Mucosa of gallbladder (tissue), 1 donor: ENCODE measurements around the gene LMOD1. TPM values are rescaled to one million over a fixed set of nuclear protein-coding genes. Genes with fewer than 3 reads are reported as not detected.
"Not testable (repeated sequence)": the region's sequence is repeated elsewhere in the genome, so short reads cannot be mapped to it uniquely, and the experiment has no call there.

Source experiments
- DNase-seq: peaks from one replicate; pipeline ENCODE4 v3.0.0-alpha.2; 2020; ENCODE audit warnings: low spot score
- total RNA-seq: library from RNA; stranded (reverse); gene quantifications from one replicate; pipeline ENCODE4 v1.2.1, GENCODE V29; 2021
- donor health status: DM: no; HTN: no; CAD: no.

LMOD1 gene
- total RNA-seq, 1 donor from 2014 or later, result 257 TPM

DNA sequence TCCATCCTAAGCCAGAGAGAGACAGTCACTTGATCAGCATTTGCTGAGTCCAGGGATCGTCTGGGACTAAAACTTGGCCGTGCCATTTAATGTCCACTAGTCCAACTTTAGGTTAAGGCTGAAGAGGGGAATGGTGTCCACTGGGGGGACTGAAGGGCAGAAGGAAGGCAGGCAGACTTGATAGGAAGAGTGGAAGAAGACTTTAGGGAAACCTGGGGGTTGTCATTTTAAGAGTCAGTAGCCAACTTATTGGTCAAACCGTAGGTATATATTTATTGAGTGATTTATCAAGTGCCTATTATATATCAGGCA is 1.3 kb upstream of the LMOD1 start:
- no peak for DNase-seq

DNA sequence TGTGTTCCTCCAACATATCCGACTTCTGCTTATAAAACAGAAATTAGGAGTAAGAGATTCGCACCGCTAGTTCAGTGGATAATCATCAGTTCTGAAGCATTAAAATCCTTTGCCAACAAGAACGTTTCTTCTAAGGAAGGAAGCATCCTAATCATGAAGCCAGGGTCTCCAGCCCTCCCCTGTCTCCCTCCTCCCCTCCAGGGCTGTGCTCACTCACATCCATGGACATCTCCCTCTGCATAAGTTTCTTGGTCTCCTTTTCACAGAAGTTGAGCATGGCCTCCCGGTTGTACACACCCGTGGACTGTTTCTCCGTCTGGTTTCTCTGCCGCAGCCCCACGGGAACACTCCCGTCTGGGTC is 505 bp downstream of the LMOD1 start:
- DNase-seq, result no peak

DNA sequence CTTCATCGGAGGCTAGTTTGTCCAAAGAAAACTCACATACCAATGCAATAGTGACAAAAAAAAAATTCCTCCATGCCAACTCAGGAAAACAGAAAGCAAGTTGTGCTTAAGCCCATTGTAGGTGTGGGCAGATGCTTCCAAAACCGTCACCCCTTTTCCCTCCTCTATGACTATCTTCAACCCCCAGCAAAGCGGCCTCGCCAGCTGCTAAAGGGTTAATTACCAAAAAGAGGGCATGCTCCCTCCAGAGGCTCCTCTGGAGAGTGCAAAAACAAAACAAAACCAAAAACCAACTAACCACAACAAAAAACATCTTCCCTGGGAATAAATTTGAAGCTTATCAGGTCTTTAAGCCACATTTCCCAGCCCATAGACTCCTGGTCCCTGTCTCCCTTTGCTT is 1.2 kb downstream of the LMOD1 start:
- DNase-seq, result no peak

DNA sequence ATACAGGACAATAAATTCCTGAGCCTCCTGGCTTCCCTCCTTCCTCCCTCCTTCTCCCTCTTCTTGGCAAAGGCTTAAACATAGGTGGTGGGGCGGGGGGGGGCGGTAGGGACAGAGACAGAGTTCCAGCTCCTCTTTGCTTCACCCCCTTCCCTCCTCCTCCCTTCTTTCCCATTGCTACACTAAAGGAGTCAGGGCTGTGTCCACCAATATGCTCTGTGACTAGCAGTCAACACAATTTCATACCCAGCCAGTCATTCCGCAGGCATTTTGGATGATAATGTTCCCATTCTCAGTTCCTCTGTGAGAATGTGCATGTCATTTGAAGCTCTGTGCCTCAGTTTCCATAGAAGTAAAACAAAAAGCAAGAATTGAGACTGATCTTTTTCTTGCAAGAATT is 1.7 kb downstream of the LMOD1 start:
- no peak for DNase-seq

DNA sequence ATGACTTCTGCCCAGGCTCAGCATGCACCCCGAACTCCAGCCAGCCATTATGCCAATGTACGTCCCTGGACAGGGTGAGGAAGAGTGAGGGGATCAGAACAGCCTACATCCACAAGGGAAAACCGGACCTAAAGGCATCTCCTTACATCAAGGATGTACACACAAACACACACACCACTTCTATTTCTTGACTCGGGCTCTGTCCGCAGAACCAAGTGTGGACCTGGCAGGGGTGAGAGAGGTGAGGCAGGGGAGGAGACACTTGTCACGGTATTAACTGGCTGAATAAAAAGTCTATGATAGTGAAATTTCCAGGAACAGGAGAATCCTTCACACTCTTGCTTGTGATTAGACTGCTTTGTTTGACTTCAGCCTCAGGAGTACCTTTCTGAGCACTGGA is 2.3 kb downstream of the LMOD1 start:
- no peak for DNase-seq

DNA sequence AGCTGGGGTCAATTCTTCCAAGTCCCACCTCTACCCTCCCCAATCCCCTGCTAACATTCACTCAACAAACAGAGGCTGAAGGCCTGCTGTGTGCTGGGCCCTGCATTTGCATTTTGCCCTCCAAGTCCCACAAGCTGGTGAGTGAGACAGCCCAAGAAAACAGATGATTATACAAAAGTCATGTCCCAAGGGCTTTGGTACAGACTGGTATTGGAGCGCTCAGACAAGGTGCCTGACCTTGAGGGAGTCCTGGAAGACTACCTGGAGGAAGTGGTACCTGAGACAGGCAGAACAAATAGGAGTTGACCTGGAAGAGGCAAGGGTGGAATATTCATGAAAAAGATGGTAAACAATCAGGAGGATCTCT is 4.2 kb downstream of the LMOD1 start:
- DNase-seq, result no peak

DNA sequence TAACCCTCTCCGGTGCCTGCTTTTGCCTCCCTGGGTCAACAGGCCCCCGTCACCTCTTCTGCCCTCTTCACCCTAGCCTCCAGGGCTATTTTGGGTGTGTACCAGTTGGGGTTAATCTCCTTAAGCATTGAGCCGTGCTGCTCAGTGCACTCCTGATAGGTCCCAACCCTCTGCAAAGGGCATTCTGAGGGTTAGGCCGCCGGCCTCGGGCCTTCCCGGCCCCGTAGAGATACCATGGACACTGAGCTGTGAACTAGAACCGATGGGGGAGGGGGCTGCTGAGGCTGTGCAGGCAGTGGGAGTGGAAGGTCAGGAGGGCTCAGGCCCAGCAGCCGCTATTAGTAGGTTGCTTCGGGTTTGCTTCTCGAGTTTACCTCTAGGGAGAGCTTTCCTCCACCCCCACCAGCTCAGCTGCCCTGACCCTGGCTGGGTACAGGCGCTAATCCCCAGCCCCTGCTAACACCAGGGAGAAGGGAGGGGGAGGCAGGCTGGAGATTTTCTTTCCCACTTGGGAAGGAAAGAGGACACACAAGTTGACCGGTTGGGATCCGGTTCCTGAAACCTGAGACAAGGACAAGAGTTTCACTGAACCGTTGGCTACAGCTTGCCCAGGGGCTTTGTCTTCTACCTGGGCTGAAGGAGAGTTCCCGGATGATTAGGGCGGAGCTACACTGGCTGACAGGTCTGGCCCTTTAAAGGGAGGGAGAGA is 4.8 kb downstream of the LMOD1 start:
- DNase-seq, result no peak

DNA sequence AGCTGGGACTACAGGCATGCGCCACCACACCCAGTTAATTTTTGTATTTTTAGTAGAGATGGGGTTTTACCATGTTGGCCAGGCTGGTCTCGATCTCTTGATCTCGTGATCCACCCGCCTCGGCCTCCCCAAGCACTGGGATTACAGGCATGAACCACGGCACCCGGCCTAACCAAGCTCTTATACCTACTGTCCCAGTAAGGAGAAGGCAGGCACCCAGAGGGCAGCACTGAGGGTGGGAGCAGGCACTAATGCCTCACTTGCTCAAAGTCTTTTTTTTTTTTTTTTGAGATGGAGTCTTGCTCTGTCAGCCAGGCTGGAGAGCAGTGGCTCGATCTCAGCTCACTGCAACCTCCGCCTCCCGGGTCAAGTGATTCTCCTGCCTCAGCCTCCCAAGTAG is 6.0 kb downstream of the LMOD1 start:
- not testable (repeated sequence) for DNase-seq

DNA sequence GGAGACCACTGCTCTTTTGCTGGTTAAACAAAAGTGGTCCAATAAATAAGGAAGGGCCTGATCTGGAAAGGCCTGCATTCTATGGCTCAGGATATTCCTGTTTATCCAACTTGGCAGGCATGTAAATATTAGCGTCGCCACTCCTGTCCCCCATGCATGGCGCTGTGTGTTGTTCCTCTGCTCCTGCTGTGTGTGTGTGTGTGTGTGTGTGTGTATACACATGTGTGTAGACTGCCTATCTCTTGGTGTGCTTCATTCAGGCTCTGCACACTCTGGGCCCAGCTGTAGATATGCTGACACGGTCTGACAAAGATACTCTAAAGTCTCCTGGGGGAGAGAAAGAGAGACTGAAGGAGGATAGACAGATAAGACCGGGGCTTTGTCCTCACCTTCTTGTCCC is 6.8 kb downstream of the LMOD1 start:
- no peak for DNase-seq

DNA sequence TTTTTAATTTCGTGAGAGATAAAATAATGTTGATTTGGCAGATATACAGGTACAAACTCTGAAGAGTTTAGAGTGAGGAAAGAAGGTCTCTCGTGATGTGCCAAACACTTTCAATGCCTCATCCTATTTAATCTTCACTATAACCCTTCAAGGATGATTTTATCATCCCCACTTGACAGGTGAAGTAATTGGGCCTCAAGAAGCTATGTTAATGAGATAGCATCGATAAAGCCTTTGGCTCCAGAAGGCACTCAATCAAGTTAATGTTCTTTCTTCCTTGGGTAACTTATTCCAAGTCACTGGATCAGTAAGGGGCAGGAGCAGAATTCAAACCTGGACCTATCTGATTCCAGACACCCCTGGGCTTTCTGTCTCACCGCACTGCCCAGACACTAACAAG is 7.2 kb downstream of the LMOD1 start:
- no peak for DNase-seq

DNA sequence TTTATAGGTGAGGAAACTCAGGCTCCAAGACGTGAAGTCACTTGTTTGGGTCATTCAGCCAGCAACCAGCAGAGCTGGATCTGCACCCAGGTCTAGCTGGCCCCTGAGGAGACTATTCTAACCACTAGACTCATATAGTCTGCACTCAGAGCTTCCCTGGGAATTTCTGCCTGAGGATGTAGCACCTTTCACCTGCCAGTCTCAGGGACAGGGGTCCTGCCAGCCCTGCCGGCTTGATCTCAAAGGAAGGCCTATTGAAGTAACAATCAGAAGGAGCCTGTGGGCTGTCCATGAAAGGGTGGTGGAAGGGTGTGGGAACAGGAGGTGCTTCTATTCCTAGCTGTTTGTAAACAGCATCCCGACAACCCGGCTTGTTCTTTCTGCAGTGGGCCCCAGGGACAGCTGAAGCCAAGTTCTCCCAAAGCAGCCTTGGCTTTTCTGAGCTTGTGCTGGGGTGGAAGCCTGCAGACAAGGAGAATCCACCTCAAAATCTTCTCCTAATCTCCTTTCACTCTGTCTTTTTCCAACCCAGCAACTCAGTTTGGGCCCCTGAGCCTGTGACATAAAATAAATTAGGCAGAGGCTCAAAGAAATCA is 7.8 kb downstream of the LMOD1 start:
- DNase-seq, result no peak

DNA sequence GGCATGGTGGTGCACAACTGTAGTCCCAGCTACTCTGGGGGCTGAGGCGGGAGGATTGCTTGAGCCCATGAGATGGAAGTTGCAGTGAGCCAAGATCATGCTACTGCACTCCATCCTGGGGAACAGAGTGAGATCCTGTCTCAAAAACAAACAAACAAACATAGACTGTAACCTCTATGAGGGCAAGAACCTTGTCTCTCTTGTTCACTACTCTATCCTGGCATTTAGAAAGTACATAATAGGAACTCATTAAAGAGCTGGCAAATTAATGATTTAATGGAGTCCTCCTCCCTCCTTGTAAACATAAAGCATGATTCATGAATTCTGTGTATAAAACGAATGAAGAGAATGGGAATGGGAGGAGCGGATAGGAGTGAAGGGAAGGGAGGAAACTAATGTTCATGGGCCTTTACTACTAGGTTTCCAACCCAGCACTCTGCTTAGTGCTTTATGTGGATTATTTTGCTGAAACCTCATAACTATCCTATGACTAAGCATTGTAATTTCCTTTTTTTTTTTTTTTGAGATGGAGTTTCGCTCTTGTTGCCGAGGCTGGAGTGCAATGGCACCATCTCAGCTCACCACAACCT is 8.6 kb downstream of the LMOD1 start:
- no peak for DNase-seq

DNA sequence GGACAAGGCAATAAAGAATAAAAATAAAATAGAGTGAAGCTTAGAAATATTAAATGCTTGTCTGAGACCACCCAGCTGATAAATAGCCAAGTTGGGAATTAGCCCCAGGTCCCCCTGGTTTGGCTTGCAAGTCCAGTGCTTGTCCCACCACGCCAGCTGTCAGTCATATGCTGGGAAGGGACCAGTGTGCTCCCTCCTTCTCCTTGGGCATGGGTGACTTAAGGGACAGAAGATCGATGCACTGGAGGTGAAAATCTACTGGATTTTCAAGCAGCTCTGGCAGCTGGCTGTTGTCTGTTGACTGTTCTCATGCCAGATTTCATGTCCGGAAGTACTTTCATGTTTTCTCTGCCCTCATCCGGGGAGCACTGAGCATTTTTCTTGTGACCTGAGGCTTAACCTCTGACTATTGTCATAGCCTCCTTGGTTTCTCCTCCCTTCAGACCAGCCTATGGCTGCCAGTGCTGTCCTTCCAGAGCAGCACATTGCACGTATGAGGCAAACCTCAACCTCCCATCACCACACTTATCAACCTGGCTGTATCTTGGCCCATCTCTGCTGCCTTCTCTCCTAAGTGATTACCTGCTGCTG is 12.4 kb downstream of the LMOD1 start:
- DNase-seq, result no peak

DNA sequence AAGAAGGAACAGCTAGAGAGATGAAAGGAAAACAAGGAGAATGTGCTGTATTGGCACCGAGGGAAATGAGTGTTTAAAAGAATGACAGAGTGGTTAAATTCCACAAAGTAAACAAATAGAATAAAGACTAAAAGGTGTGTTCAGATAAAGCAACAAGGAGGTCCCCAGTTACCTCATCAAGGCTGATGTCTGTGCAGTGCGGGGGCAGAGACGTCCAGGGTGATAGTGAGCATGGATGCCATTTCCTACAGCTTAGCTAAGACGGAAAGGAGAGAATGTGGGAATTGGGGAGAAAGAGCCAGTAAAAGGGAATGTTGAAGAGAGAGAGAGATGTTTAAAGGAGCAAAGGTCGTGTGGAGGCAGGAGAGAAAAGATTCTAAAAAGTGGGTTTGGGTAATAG is 15.5 kb downstream of the LMOD1 start:
- DNase-seq, result no peak

DNA sequence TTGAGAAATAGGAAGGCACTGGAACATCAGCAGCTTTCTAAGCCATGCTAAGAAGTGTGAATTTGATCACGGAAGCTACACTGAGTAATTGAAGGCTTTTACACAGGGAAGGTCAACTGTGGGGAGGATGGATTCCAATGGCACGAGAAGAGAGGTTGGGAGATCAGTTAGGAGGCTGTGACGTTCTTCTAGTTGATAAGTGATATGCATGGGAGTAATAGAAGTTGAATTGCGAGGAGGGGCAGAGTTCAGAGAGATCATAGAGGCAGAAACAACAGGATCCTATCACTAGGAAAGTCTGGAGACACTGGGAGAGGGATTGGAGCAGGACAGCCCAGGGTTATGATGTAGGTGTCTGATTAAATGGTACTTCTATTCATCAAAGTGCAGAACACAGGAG is 16.2 kb downstream of the LMOD1 start:
- DNase-seq, result no peak

DNA sequence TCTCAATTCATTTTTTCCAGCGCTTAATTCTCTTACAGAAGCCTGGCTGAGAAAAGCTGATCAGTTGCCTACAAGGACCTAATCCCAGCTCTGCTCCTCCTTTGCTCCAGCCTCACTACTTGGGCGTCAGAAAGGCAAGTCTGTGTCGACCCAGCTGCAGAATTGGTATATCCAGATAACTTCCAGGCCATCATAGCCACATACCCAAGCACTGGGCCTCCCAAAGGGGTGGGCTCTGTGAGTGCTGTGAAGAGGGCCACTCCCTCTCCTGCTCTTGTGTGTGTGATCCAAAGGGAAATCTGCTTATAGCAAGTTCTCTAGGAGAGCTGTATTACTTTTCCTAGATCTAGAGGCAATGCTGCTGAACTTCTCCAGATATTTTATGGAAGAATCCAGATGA is 18.1 kb downstream of the LMOD1 start:
- DNase-seq, result no peak

DNA sequence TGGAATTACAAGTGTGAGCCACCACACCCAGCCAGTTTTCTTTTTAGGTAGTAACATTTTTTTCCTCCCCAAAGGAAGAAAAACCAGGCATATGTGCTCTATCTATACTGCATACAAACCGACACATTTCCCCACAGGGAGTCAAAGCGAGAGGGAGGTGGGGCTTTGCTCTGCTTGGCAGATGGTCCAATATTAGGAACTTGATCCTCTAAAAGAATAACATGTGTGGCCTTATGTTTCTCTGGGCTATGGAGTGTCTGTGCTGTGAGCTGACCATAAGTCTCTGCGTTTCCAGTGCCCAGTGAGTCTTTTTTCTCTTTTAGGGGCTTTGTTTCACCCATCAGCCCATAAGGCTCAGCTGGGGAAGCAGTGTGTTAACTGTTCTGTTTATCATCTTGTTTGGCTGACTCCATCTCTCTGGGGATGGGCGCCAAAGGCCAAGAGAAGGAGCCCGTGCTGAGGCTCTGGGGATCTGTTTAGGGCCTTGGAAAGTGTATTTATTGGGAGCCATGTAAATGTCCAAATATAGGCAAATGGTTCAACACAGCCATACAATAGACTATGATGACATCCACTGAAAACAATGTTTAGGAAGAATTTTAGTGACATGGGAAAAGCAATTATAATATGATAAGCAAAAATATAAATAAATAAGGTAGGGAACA is 20.2 kb downstream of the LMOD1 start:
- no peak for DNase-seq

DNA sequence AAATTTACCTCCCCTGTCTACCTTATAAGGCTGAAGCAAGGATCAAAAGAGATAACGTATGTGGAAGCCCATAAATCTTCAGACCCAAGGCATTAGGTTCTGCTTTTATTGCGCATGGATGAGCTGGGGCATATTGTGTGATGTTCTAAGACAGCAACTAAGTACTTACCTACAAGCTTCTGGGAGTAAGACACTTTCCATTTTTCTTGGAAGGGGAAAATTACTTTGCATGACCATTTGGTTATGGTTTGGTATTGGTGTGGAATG is 21.1 kb downstream of the LMOD1 start:
- no peak for DNase-seq

DNA sequence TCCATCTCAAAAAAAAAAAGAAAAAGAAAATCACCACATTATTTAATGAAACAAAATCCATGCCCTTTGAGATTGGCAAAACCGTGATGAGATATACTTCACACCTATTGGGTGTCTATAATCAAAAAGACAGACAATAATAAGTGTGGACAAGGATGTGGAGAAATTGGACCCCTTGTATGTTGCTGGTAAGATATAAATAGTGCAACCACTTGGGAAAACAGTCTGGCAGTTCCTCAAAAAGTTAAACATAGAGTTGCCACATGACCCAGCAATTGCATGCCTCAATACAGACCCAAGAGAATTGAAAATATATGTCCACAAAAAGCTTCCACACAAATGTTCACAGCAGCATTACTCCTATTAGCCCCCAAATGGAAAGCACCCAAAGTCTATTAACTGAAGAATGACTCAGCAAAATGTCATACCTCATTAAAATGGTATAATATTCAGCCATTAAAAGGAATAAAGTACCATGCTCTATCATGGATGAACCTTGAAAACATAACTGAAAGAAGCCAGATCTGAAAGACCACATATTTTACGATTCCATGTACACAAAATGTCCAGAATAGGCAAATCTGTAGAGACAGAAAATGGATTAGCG is 24.3 kb downstream of the LMOD1 start:
- no peak for DNase-seq

DNA sequence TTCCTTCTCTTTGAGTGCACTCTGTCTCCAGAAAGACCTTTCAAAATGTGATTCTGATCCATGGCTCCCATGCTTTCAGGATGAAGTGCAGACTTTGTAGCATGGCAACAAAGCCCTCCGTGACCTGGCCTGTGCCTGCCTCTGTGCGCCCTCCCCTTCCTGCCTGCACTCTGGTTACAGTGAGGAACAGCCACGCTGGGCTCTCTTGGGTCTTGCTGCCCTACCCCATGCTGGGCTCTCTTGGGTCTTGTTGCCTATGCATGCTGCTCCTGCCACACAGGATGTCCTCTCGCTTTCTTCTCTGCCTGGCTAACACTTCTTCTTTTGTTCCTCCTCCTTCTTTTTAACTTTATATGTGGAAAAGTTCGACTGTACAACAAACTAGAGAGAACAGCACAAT is 28.0 kb downstream of the LMOD1 start:
- no peak for DNase-seq

DNA sequence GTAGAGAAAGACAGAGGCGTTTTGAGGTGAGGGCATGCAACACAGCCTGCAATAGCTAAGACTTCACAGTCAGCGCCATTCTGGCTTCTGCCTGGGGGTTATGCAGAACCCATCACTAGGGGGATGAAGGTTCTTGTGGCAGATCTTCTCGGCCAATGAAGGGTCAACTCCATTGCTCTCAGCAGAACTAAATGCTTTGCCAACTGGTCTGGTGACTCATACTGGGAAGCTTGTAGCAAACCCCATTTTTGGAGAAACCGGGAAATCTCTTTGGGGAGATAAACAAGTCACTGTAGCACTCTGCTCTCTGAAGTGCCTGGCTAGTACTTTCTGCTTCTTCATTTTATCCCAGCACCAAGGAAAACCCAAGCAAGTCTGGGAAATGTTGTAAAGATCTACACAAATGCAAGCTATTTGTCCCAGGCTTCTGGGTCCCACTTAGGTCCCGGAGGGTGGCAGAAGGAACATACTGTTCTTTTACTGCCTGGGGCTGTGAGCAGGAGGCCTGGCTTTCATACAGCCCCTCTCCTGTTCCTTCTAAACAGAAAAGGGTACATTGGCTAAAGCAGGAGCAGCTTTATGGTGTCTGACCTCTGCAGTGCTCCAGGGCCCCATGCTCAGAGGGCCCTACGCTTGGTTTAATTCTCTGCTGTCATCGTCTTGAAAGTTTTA is 28.9 kb downstream of the LMOD1 start:
- peak; percentile 51 for DNase-seq

DNA sequence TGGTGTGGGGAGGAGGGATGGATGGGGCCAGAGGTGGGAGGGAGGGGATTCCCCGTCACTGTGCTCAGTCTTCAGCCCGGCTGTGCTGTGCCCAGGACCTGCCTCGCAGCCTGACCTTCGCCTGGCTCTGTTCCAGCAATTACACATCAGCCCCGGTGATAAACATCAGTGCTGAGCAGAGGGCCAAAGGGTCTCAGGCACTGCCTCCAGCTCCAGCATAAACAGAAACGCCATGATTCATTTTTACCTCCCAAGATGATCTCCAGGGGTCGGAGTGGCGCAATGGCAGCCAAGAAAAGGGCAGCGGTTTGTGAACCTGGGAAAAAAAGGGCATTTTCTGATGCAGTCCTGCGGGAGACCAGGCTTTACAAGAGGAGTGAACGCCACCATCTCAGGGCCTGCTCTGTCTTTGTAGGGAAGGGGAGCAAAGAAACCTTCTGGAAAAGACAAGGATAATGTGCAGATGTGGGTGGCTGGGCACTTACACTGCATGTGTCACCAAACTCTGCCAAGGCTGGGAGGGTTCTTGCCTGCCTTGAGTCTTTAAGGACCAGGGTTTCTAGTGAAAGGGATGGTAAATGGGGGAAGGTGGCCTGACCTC is 29.6 kb downstream of the LMOD1 start:
- peak; percentile 75 for DNase-seq
